HCT116 (cell line): Measurements from ENCODE around the gene CARS1. TPM values are rescaled to one million over a fixed set of nuclear protein-coding genes. Genes with fewer than 3 reads are reported as not detected.

Experiments
- ATAC-seq: fragments of 200-7000 bp; cut with Tn5 transposase; 2 replicates; pipeline ENCODE4 v1.9.1; 2020; ENCODE audit warnings: mild to moderate bottlenecking, moderate library complexity
- BruUV-seq: library from RNA; stranded (reverse); fragments of 400-500 nt; replicated peaks from 2 replicates; lab custom pipeline; 2021; lab: Mats Ljungman, UMichigan
- CTCF ChIA-PET: fragments of 300-600 bp; sonication (Branson Sonifier 250); formaldehyde crosslinking; loops from one replicate; lab custom pipeline; 2021; ENCODE audit warnings: antibody characterized with exemption; lab: Charles Lee
- POLR2A ChIA-PET: fragments of 300-600, 350-600 bp; sonication (Branson Sonifier 250); formaldehyde crosslinking; loops from one replicate; lab custom pipeline; 2021; ENCODE audit warnings: antibody characterized with exemption; lab: Charles Lee
- RAD21 ChIA-PET, 2 experiments: fragments of 300-600 bp; sonication (Branson Sonifier 250); formaldehyde crosslinking; loops; one replicate each; lab custom pipeline; 2023; ENCODE audit warnings: low total read pairs in 2 of 2; ENCODE audit not compliant: uncharacterized antibody in 2 of 2, unreplicated experiment in 2 of 2, low non-redundant PET in 1 of 2; lab: Charles Lee
- DNase-seq: peaks from one replicate; pipeline ENCODE4 v3.0.0-alpha.2; 2010; ENCODE audit warnings: low read depth, low spot score
- H2AFZ ChIP-seq: fragments of 200-600 bp; shearing (Covaris generic), sonication (generic); 2 replicates; pipeline ENCODE4 v1.6.1; 2017; ENCODE audit warnings: low read depth, mixed run types, mixed read lengths, antibody characterized with exemption, low read length; ENCODE audit not compliant: poor library complexity, severe bottlenecking
- H3K27ac ChIP-seq: 2 replicates; pipeline ENCODE4 v1.5.1; 2012; ENCODE audit warnings: low read depth, low read length
- H3K27me3 ChIP-seq: fragments of 200-600 bp; sonication (generic); 2 replicates; pipeline ENCODE4 v1.6.1; 2016; ENCODE audit warnings: mixed run types, low read length, mixed read lengths; ENCODE audit not compliant: insufficient read depth
- H3K36me3 ChIP-seq, 2 experiments: fragments of 200-500 bp in 1 of 2; fragments of 200-600 bp in 1 of 2; sonication (Bioruptor generic) in 1 of 2; sonication (generic) in 1 of 2; 2 replicates each; pipeline versions ENCODE4 v1.5.1 to v1.6.1; 2014 to 2016; ENCODE audit warnings: low read length in 2 of 2, inconsistent platforms in 1 of 2, mixed read lengths in 1 of 2, mixed run types in 1 of 2; ENCODE audit not compliant: insufficient read depth in 2 of 2, control insufficient read depth in 1 of 2
- H3K4me1 ChIP-seq, 2 experiments: fragments of 200-600 bp in 1 of 2; sonication (generic) in 1 of 2; 2 replicates each; pipeline versions ENCODE4 v1.5.1 to v1.6.1; 2012 to 2017; ENCODE audit warnings: low read length in 2 of 2, inconsistent platforms in 1 of 2, mild to moderate bottlenecking in 1 of 2, mixed read lengths in 1 of 2, mixed run types in 1 of 2, moderate library complexity in 1 of 2; ENCODE audit not compliant: insufficient read depth in 2 of 2, control insufficient read depth in 1 of 2
- H3K4me2 ChIP-seq: fragments of 200-600 bp; sonication (generic); 2 replicates; pipeline ENCODE4 v1.6.1; 2017; ENCODE audit warnings: mixed run types, low read length, mixed read lengths
- H3K4me3 ChIP-seq, 2 experiments: fragments of 200-600 bp in 1 of 2; sonication (generic) in 1 of 2; replicated peaks in 1 of 2; 2 replicates each; pipeline ENCODE4 v1.5.1; 2011 to 2016; ENCODE audit warnings: low read length in 2 of 2, control low read depth in 1 of 2, low read depth in 1 of 2, mild to moderate bottlenecking in 1 of 2, mixed read lengths in 1 of 2, mixed run types in 1 of 2
- H3K79me2 ChIP-seq: fragments of 200-600 bp; sonication (generic); 2 replicates; pipeline ENCODE4 v1.6.1; 2017; ENCODE audit warnings: mild to moderate bottlenecking, mixed run types, low read length, moderate library complexity, mixed read lengths; ENCODE audit not compliant: insufficient read depth
- H3K9ac ChIP-seq: fragments of 200-600 bp; sonication (generic); 2 replicates; pipeline ENCODE4 v1.6.1; 2016; ENCODE audit warnings: low read length, mixed read lengths
- H3K9me2 ChIP-seq: fragments of 200-600 bp; sonication (generic), shearing (Covaris generic); 2 replicates; pipeline ENCODE4 v1.6.1; 2017; ENCODE audit warnings: mixed run types, mild to moderate bottlenecking, moderate library complexity; ENCODE audit not compliant: insufficient read depth
- H3K9me3 ChIP-seq, 2 experiments: fragments of 200-500 bp in 1 of 2; fragments of 200-600 bp in 1 of 2; sonication (Bioruptor generic) in 1 of 2; sonication (generic) in 1 of 2; 2 replicates each; pipeline ENCODE4 v1.6.1; 2014 to 2017; ENCODE audit warnings: low read length in 2 of 2, mixed read lengths in 2 of 2, inconsistent platforms in 1 of 2, low read depth in 1 of 2, mild to moderate bottlenecking in 1 of 2, mixed run types in 1 of 2, moderate library complexity in 1 of 2; ENCODE audit not compliant: control insufficient read depth in 1 of 2, insufficient read depth in 1 of 2
- H4K20me1 ChIP-seq: fragments of 200-600 bp; sonication (generic), shearing (Covaris generic); 2 replicates; pipeline ENCODE4 v1.6.1; 2017; ENCODE audit warnings: mixed run types, mild to moderate bottlenecking, moderate library complexity; ENCODE audit not compliant: insufficient read depth
- CBX3 ChIP-seq: IDR thresholded peaks from 2 replicates; pipeline ENCODE4 v1.6.1; 2012; ENCODE audit warnings: low read depth
- CEBPB ChIP-seq: IDR thresholded peaks from 2 replicates; pipeline ENCODE4 v1.6.1; 2012; ENCODE audit warnings: low read depth
- EGR1 ChIP-seq: IDR thresholded peaks from 2 replicates; pipeline ENCODE4 v1.6.1; 2012; ENCODE audit warnings: low read depth
- EZH2 ChIP-seq: fragments of 200-600 bp; sonication (generic); IDR thresholded peaks from 2 replicates; pipeline ENCODE4 v1.6.1; 2017; ENCODE audit warnings: antibody characterized with exemption, mixed run types
- EZH2phosphoT487 ChIP-seq: fragments of 200-600 bp; IDR thresholded peaks from 2 replicates; pipeline ENCODE4 v1.6.1; 2018; ENCODE audit warnings: antibody characterized with exemption, borderline replicate concordance
- POLR2A ChIP-seq: IDR thresholded peaks from 2 replicates; pipeline ENCODE4 v1.7.0; 2011; ENCODE audit warnings: borderline replicate concordance; ENCODE audit not compliant: insufficient read depth, insufficient read length; ENCODE audit errors: extremely low read depth
- POLR2AphosphoS5 ChIP-seq: IDR thresholded peaks from 2 replicates; pipeline ENCODE4 v1.6.1; 2011; ENCODE audit warnings: mild to moderate bottlenecking, low read depth, low read length, moderate library complexity
- RAD21 ChIP-seq: IDR thresholded peaks from 2 replicates; pipeline ENCODE4 v1.6.1; 2012; ENCODE audit warnings: low read depth, mild to moderate bottlenecking
- SRF ChIP-seq: IDR thresholded peaks from 2 replicates; pipeline ENCODE4 v1.6.1; 2012; ENCODE audit warnings: low read depth
- TCF7L2 ChIP-seq: IDR thresholded peaks from 2 replicates; pipeline ENCODE4 v1.7.0; 2011; ENCODE audit warnings: borderline replicate concordance, inconsistent platforms; ENCODE audit not compliant: insufficient read depth, insufficient read length; ENCODE audit errors: extremely low read depth
- YY1 ChIP-seq: IDR thresholded peaks from 2 replicates; pipeline ENCODE4 v1.6.1; 2011; ENCODE audit warnings: low read length, low read depth, moderate library complexity, mild to moderate bottlenecking; ENCODE audit not compliant: insufficient replicate concordance; ENCODE audit errors: extremely low read depth
- ZFX ChIP-seq: fragments of 450-650 bp; IDR thresholded peaks from 2 replicates; pipeline ENCODE4 v1.6.1; 2017
- ZNF274 ChIP-seq: fragments of 200-500 bp; sonication (Bioruptor generic); IDR thresholded peaks from 2 replicates; pipeline ENCODE4 v1.6.1; 2014; ENCODE audit warnings: mild to moderate bottlenecking, low read depth, low read length, inconsistent platforms
- intact Hi-C: fragments of 100-400 bp; cut with micrococcal nuclease; formaldehyde crosslinking; loops from 2 replicates; pipeline ENCODE4 v1.10.0; 2022
- total RNA-seq: library from RNA; stranded (reverse); gene quantifications from one replicate; pipeline ENCODE4 v1.2.1, GENCODE V29; 2021; ENCODE audit not compliant: unreplicated experiment
- TF ChIP-seq, protein P1 (sequence below): IDR thresholded peaks from 2 replicates; pipeline ENCODE4 v1.6.1; 2011; ENCODE audit warnings: mild to moderate bottlenecking, low read length, moderate library complexity; ENCODE audit not compliant: insufficient replicate concordance; ENCODE audit errors: extremely low read depth
- TF ChIP-seq, protein P2 (sequence below): IDR thresholded peaks from 2 replicates; pipeline ENCODE4 v1.6.1; 2012

CARS1 gene
- total RNA-seq, 1 experiment from 2014 or later = 124 TPM

DNA sequence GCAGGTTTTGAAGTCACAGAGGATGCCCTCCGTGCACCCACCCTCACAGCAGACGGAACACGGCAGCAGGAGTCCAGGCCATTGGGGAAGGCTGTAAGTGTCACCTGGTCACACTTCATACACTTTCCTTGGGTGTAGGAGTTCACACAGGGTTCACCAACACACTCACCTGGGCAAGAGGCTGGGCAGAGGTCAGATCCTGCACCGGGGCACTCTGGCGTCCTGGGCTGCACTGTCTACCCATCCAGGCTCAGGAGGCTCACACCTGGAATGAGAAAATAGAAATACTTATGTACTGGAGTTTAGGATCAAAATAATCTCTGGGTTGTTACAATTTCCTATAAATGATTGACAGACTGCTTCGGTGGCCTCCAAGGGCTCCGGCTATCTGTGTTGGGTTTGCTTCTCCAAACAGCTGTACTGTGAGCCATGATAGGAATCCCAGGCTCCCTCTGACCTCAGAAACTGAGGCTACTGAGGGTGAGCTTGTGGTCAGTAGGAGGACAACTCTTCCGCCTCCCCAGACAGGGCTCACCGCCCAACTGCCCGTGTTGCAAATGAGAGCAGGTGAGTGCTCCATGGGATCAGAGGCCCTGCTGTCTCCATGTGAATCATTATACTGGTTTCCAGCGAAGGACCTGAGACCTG lies 20.1 kb upstream of the CARS1 start:
- ChIA-PET CTCF (interaction anchor here (0.6 to 1.0 kb wide), 2 partner anchors 13 to 14 kb away, joined by 3 to 4 read pairs; no protein-coding TSS in a partner anchor), RAD21 (no interaction called here), POLR2A (no interaction called here)
- H3K79me2 ChIP-seq = no peaks in the 10 kb centered on the region
- H3K27ac ChIP-seq = no peak overlapping the region
- no TSS peak for BruUV-seq
- H3K9me2 ChIP-seq = no peaks in the 10 kb centered on the region
- ATAC-seq (no peak), DNase-seq (no peak)
- H3K4me2 ChIP-seq = no peak overlapping the region
- H3K36me3 ChIP-seq = no peaks in the 10 kb centered on the region
- no peak for TF ChIP-seq ZNF274
- no peak for TF ChIP-seq POLR2AphosphoS5
- no peak for TF ChIP-seq CEBPB
- TF ChIP-seq CBX3 = no peak
- TF ChIP-seq EZH2 = no peak
- no peak for TF ChIP-seq TCF7L2
- TF ChIP-seq YY1 = no peak
- no peak for TF ChIP-seq POLR2A
- TF ChIP-seq EZH2phosphoT487 = no peak
- no peaks in the 10 kb centered on the region for H4K20me1 ChIP-seq
- H3K4me3 ChIP-seq = no peak overlapping the region
- no peaks in the 10 kb centered on the region for H3K9me3 ChIP-seq
- H3K9ac ChIP-seq = no peak overlapping the region
- intact Hi-C loops = no loop called here
- H2AFZ ChIP-seq = no peak overlapping the region
- no peaks in the 10 kb centered on the region for H3K27me3 ChIP-seq
- H3K4me1 ChIP-seq = peaks cover 0 to 9% of the 10 kb centered on the region in 2 experiments; a peak in 2 of 4 replicates

DNA sequence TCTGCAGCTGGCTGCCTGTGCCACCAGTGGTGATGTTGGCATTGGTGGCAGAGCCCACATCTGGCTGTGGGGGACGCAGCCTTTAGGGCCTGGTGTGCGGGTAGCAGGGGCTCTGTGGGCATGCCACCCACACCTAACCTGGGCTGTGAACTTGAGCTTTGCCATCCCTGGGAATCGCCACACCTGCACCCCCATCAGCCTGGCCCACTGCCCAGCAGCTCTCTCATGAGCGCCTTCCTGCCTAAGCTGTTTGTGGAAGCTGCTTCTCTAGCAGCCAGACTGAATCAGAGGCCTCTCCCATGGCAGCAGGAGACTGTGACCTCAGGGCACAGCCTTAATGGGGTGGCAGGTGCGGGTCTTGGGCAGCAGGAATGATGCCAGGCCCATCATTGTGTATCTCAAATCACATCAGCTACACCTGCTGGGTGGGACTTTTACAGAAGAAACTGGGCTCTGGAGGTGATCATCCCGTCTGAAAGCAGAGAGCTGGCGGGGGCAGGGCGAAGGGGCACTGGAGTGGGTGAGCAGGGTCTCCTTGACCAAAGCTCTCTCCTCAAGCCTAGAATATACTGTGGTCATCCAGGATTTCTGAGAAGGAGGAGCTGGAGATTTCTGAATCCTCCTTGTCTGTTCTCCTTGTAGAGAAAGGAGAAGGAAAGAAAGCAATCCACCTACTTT lies 17.8 kb upstream of the CARS1 start:
- Histone ChIP-seq H3K4me3 (no peak overlapping the region), H3K27ac (no peak overlapping the region), H3K36me3 (no peaks in the 10 kb centered on the region), H3K9me2 (no peaks in the 10 kb centered on the region), H3K79me2 (no peaks in the 10 kb centered on the region), H4K20me1 (no peaks in the 10 kb centered on the region), H3K27me3 (no peaks in the 10 kb centered on the region), H2AFZ (no peak overlapping the region), H3K9ac (no peak overlapping the region), H3K4me2 (no peak overlapping the region), H3K4me1 (no peaks in the 10 kb centered on the region), H3K9me3 (no peaks in the 10 kb centered on the region)
- CTCF ChIA-PET = no interaction called here
- ATAC-seq = no peak
- POLR2A ChIA-PET = no interaction called here
- no peak for DNase-seq
- RAD21 ChIA-PET = no interaction called here
- no TSS peak for BruUV-seq
- intact Hi-C loops = no loop called here
- TF ChIP-seq EZH2phosphoT487 (no peak), RAD21 (no peak), EGR1 (no peak), YY1 (no peak), ZNF274 (no peak), POLR2AphosphoS5 (no peak), SRF (no peak), CEBPB (no peak), ZFX (no peak)
- TF ChIP-seq, protein P1, sequence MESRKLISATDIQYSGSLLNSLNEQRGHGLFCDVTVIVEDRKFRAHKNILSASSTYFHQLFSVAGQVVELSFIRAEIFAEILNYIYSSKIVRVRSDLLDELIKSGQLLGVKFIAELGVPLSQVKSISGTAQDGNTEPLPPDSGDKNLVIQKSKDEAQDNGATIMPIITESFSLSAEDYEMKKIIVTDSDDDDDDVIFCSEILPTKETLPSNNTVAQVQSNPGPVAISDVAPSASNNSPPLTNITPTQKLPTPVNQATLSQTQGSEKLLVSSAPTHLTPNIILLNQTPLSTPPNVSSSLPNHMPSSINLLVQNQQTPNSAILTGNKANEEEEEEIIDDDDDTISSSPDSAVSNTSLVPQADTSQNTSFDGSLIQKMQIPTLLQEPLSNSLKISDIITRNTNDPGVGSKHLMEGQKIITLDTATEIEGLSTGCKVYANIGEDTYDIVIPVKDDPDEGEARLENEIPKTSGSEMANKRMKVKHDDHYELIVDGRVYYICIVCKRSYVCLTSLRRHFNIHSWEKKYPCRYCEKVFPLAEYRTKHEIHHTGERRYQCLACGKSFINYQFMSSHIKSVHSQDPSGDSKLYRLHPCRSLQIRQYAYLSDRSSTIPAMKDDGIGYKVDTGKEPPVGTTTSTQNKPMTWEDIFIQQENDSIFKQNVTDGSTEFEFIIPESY = no peak
- TF ChIP-seq, protein P2, sequence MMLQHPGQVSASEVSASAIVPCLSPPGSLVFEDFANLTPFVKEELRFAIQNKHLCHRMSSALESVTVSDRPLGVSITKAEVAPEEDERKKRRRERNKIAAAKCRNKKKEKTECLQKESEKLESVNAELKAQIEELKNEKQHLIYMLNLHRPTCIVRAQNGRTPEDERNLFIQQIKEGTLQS = no peak
